Measurements from ENCODE around the gene C6orf15.
A peak's percentile ranks its signal among the peaks of the same experiment; 100 is the strongest.

C6orf15 gene

GRCh38 chr6:31112478-31112877, at the start of gene C6orf15:
TSS of gene C6orf15 (minus strand) at chr6:31112575. CDS start at chr6:31112555, 20 bp downstream.
- DNase-seq, result no peak

- no peak for DNase-seq
Measured at GRCh38 chr6:31161216-31162126, 49.1 kb upstream of the C6orf15 start.

DNA sequence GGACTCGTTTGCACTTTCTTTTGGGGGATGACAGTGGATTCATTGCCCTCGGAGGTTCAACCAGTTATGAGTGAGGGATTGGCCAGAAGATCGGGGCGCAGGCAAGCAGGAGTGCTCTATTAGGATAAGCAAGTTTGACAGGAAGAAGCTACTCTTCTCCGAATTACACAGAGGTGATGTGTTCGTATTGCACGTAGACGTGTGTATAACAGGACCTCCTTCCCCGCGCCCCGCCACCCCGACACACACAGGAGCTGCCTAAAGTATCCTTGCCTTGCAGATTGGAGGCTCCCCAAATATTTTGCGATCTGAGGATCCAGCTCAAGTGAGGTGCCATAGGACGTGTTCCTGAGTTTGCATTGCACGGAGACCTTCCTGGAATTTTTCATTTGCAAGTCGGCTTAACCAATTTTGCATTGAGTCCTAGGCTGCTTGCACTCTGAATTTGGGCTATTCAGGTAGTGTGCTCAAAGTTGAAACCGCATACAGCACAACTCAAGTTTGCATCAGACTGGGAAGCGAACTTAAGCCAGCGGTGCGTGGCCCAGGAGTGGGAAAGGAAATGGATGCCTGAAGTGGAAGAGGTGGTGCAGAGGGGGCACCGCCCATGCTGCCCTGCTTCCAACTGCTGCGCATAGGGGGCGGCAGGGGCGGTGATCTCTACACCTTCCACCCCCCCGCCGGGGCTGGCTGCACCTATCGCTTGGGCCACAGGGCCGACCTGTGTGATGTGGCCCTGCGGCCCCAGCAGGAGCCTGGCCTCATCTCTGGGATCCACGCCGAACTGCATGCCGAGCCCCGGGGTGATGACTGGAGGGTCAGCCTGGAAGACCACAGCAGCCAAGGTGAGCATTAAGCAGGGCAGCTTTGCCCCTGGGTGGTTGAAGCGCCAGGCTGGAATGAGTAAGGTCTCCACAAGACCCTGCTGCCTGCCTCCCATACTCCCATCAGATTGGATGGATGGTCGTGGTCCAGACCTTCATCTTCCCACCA, 46.8 kb upstream of the C6orf15 start:
- DNase-seq, result no peak

GRCh38 chr6:31158140-31158862, 45.9 kb upstream of the C6orf15 start, which contains the start of gene TCF19:
TSS of gene TCF19 (plus strand) at chr6:31158589. CDS start at chr6:31159470, 881 bp downstream.
- DNase-seq, result peak; percentile 95

GRCh38 chr6:31157513-31158139, 45.3 kb upstream of the C6orf15 start, which contains the start of gene CCHCR1:
TSS of gene CCHCR1 (minus strand) at chr6:31157802. CDS start at chr6:31157600, 202 bp downstream.
- DNase-seq, result no peak

- no peak for DNase-seq
Measured at GRCh38 chr6:31156641-31157040, 44.3 kb upstream of the C6orf15 start.

DNA sequence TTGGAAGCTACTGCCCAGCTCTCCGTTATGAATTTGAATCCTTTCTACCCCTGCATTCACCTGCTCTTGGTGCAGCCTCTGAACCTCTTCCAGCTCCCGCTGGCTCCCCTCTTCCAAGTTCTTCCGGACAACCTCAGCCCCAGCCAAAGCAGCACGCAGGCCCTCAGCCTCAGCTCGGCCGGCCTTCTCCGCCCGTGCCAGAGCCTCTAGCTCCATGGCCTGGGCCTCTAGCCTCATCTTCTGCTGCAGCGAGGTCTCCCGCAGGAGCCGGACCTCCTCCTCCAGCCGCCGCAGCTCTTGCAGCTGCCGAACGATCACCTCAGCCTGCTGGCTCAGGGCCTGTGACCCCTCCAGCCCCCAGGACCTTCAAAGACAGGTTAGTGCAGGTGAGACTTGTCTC, 42.1 kb upstream of the C6orf15 start:
- DNase-seq, result no peak

DNA sequence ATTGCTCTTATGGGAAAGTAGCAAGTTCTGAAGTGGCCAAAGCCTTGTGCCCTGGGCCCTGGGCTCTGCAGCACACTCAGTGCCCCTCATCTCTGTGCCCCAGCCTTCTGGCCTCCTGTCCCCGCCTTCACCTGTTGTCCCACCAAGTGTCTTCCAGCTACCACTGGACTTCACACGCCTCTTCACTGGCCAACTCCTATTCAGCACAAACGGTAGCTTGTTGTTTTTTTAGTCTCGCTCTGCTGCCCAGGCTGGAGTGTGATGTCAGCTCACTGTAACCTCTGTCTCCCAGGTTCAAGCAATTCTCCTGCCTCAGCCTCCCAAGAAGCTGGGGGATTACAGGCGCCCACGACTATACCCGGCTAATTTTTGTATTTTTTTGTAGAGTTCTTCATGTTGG, 40.4 kb upstream of the C6orf15 start:
- DNase-seq, result no peak

DNA sequence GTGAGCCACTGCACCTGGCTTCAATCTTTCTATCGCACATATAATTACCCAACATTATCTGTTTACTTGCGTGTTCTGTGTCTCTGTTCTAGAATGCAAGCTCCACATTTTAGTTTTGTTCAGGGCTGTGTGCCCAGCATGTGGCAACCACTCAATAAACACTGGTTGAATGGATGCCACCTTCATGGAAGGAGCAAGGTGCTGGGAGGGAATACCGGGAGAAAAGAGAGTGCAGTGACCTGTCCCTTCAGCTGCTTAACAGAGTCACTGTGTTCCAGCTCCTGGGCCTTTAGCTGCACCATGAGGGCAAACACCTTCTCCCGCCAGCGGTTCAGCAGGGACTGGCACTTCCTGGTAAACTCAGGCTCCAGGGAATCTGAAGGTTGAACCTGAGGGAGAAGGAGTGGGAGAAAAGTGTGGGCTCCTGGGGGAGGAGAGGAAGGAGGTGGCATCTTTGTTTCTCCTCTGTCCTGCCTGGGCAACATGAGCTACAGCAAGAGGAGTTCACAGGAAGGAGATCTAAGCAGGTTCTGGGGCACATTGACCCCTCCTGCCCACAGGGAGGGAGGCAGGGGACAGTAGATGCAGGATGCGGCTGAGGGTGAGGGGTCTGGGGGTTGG, 37.6 kb upstream of the C6orf15 start:
- DNase-seq, result no peak

DNA sequence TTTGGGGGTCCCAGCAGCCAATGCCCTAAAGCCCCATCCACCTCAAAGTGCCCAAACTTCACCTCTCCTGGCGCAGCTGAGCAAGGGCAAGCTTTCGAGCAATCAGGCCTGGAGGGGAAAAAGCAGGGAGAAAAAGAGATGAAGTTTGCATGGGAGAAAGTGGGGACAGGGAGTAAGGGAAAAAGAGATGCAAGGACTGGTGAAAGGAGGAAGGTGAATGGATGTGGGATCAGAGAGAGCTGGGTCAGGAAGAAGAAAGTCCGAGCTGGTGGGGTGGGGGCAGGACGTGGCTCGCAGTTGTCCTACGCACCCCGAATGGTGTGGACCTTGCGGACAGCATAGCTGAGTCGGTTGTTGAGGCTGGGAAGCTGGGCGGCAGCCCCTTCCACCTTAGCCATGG, 33.0 kb upstream of the C6orf15 start:
- DNase-seq, result no peak

GRCh38 chr6:31144970-31145340, 32.6 kb upstream of the C6orf15 start:
- no peak for DNase-seq

DNA sequence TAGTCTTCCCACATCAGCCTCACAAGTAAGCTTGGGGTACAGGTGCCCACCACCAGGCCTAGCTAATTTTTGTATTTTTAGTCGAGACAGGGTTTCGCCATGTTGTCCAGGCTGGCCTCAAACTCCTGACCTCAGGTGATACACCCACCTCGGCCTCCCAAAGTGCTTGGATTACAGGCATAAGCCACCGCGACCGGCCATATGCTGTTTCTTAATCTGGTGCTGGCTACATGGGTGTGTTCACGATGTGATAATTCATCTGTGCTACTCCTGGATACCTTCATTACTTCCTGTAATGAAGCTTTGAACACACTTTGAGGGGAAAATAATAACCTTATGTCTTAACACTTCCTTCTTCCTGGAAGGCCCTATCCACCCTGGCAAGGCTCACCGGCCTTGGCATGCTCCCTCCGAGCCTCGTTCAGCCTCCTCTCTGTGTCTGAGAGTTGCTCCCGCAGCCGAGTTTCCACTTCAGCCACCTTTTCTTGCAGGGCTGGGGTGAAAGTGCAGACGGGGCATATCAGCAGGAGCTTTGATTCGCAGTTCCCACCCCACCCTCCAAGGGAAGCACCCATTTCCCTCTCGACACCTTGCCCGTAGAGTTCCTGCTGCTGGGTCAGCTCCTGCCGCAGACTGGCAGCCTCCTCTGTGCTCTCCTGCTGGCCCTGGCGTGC, 32.1 kb upstream of the C6orf15 start:
- DNase-seq, result no peak

- no peak for DNase-seq
Measured at GRCh38 chr6:31143148-31143547, 30.8 kb upstream of the C6orf15 start.

DNA sequence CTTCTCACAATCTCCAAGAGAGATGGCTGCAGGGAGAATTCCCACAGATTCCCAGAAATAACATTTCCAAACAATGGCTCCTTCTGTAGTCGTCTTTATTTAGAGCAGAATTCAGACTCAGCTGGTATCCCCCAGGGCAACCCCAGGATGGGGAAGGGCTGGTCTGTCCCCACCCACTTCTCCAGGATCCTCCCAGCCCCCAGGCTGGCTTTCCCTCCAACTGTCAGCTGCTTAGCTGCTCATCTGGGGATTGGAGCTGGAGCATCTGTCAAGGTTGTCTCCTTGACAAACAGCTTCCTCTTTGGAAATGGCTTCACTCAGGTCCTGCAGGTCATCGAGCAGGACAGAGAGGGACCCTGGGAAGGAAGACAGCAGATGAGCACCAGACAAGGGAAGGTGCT, 30.0 kb upstream of the C6orf15 start:
- no peak for DNase-seq

- DNase-seq, result no peak
Measured at GRCh38 chr6:31140643-31141042, 28.3 kb upstream of the C6orf15 start.

DNA sequence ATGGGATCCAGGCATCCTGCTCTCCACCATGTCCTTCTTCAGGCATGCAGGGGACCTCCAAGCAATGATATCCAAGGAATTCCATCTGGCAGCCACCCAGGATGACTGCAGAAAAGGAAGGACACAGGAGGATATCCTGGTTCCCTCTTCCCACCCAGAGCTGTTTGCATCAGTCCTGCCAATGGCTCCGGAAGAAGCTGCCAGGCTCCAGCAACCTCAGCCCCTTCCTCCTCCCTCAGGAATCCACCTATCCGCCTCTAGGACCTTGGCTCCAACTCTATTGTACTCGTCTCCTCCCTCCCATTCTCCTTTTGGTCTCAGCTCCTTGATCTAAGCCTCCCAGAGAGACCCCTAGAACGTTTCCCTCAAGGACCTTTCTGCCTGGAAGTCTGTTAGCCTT, 27.2 kb upstream of the C6orf15 start:
- no peak for DNase-seq

DNA sequence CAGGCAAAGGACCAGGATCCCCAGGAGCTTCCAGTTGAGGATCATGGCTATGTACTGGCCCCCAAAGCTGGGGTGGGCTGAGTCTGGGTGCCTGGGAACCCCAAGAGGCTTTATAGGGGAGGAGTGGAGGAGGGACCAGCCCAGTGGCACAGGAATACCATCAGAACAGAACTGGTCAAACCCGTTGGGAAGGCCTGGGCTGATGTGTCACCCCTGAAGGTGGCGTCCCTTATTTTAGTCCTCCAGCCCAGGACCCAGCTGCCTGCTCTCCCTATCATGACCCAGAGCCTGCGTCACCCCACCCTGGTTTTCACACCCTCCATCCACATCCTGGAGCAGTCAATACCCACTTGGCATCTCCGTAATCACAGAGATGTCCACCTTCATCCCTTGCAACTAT, 26.6 kb upstream of the C6orf15 start, which contains the start of gene PSORS1C2:
Gene PSORS1C2 (minus strand): TSS at position 85 of the 400 bp plus-strand sequence. CDS start 40 bp downstream, at position 45.
- no peak for DNase-seq

DNA sequence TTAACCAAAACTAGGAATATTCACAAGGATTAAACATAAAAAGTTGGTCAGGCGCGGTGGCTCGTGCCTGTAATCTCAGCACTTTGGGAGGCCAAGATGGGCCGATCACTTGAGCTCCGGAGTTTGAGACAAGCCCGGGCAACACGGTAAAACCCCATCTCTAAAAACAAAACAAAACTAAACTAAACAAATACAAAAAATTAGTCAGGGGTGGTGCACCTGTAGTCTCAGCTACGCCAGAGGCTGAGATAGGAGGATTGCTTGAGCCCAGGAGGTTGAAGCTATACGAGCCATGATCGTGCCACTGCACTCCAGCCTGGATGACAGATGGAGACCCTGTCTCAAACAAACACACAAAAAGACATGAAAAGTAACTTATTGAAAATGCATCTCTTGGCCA, 23.3 kb upstream of the C6orf15 start:
- DNase-seq, result no peak

DNA sequence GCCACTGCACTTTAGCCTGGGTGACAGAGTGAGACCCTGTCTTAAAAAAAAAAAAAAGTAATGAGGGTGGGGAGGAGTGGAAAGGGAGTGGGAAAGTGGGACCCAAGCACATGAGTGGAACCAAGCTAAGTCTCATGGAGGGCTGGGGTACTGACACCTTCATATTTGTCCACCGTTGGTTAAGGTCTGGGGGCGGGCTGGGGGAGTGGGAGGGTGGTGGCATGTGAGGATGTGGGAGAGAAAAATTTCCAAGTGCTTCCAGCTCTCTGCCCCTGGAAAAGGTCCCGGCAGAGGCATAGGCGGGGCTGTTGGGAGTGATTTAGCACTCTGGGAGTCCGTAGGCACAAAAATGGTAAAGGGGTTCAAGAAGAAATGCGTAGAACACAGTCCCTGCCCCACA, 20.4 kb upstream of the C6orf15 start:
- no peak for DNase-seq

DNA sequence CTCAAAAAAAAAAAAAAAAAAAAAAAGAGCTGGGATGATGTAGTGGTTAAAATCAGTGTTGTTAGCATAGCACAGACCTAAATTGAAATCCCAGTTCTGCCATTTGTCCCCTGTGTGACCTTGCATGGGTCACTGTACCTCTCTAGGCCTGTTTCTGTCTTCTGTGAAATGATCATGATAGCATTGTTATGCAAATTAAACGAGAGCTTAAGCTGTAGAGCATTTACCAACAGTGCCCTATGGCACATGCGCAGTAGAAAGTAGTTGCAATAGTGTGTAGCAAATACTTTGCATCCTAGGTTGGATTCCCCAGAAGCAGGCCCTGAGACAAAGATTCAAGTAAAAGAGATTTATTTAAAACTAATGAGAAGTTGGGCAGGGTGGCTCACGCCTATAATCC, 19.2 kb upstream of the C6orf15 start:
- no peak for DNase-seq

- DNase-seq, result no peak
Measured at GRCh38 chr6:31130751-31131150, 18.4 kb upstream of the C6orf15 start.
